Measurements from ENCODE around the gene MAGI2. TPM values are rescaled to one million over a fixed set of nuclear protein-coding genes. Genes with fewer than 3 reads are reported as not detected.

Gene MAGI2
- total RNA-seq, 1 experiment from 2014 or later = 0.25 TPM

- DNase-seq = no peak
These were observed 683.9 kb downstream of the MAGI2 start for GRCh38 chr7:78769481-78770101.

GRCh38 chr7:78768859-78769258 lies 684.6 kb downstream of the MAGI2 start:
- Histone ChIP-seq H3K36me3 (ENCODE audit: control insufficient read depth, insufficient read depth, low read length) (no peaks in the 10 kb centered on the region), H3K27me3 (replicated peaks; ENCODE audit: control insufficient read depth, insufficient read depth, low read length) (peaks cover 2% of the 10 kb centered on the region; the same call in 1 of the 2 replicates), H3K9me3 (no peaks in the 10 kb centered on the region), H3K4me3 (ENCODE audit: low read depth, low read length) (no peak overlapping the region), H3K4me1 (no peaks in the 10 kb centered on the region)
- Mint-ChIP-seq H3K4me1 (ENCODE audit: low read depth, unreplicated experiment) (no peaks in the 10 kb centered on the region), H3K27ac (ENCODE audit: unreplicated experiment) (no peak overlapping the region), H3K36me3 (ENCODE audit: insufficient read depth, unreplicated experiment) (no peaks in the 10 kb centered on the region), H3K4me3 (ENCODE audit: unreplicated experiment) (no peak overlapping the region), H3K27me3 (ENCODE audit: insufficient read depth, unreplicated experiment) (peaks cover 17% of the 10 kb centered on the region), H3K9me3 (ENCODE audit: unreplicated experiment) (no peaks in the 10 kb centered on the region)
- ChIA-PET CTCF (no interaction called here), POLR2A (no interaction called here)
- intact Hi-C loops (cut with micrococcal nuclease; ENCODE audit: unreplicated experiment) = no loop called here
- DNase-seq = no peak
- TF ChIP-seq CTCF (IDR thresholded peaks at IDR 0.05; ENCODE audit: insufficient read depth in 1 of 2, low read depth in 1 of 2, low read length in 1 of 2, severe bottlenecking in 1 of 2, unreplicated experiment in 1 of 2) = no peak
- no TSS peak for BruUV-seq (replicated peaks)

More at GRCh38 chr7:78769481-78770101, 683.9 kb downstream of the MAGI2 start:
- intact Hi-C loops (cut with micrococcal nuclease; ENCODE audit: unreplicated experiment) = no loop called here
- no peak for TF ChIP-seq CTCF (IDR thresholded peaks at IDR 0.05; ENCODE audit: insufficient read depth in 1 of 2, low read depth in 1 of 2, low read length in 1 of 2, severe bottlenecking in 1 of 2, unreplicated experiment in 1 of 2)
- Mint-ChIP-seq H3K27ac (ENCODE audit: unreplicated experiment) (no peak overlapping the region), H3K27me3 (ENCODE audit: insufficient read depth, unreplicated experiment) (peaks cover 14% of the 10 kb centered on the region), H3K36me3 (ENCODE audit: insufficient read depth, unreplicated experiment) (no peaks in the 10 kb centered on the region), H3K9me3 (ENCODE audit: unreplicated experiment) (no peaks in the 10 kb centered on the region), H3K4me1 (ENCODE audit: low read depth, unreplicated experiment) (no peaks in the 10 kb centered on the region), H3K4me3 (ENCODE audit: unreplicated experiment) (no peak overlapping the region)
- Histone ChIP-seq H3K27me3 (replicated peaks; ENCODE audit: control insufficient read depth, insufficient read depth, low read length) (peaks cover 2% of the 10 kb centered on the region; the same call in 1 of the 2 replicates), H3K36me3 (ENCODE audit: control insufficient read depth, insufficient read depth, low read length) (no peaks in the 10 kb centered on the region), H3K4me3 (ENCODE audit: low read depth, low read length) (no peak overlapping the region), H3K9me3 (no peaks in the 10 kb centered on the region), H3K4me1 (no peaks in the 10 kb centered on the region)
- ChIA-PET POLR2A (no interaction called here), CTCF (no interaction called here)
- BruUV-seq (replicated peaks) = no TSS peak

DNA sequence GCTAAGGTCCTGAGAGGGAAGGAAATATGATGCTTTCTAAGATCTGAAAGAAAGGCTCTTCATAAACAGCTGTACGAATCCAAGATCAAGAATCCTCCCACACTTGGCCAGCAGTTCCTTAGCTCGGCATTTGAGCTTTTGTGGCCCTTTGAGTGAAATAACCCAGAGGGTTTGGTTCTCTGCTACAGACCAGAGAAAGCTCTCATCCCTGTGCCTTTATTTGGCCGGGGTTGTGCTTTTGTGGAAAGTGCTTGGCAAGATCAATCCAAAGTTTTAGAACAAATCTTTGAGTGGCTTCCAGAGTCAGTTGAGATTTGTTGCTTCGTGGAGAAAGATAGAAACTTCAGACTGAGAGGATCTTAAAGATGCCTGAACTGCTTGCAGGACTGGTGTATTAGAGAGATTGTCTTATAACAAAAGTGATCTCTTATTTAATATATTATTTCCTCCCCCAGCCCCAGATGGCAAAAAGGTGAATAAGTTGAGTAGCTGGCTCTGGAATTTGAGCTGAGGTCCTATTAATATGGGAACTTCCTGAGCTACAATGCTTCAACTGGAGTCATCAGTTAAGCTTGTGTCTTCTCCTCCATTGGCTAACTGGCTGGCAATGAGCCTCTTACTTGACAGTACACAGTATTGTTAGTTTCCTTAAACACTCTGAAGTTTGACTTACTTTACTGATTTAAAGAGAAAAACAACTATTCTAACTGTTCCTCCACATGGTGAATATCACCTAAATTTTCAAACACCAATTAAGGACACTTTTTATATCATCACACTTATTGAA lies 687.3 kb downstream of the MAGI2 start:
- Mint-ChIP-seq H3K36me3 (ENCODE audit: insufficient read depth, unreplicated experiment) (no peaks in the 10 kb centered on the region), H3K27me3 (ENCODE audit: insufficient read depth, unreplicated experiment) (peaks cover 16% of the 10 kb centered on the region), H3K27ac (ENCODE audit: unreplicated experiment) (no peak overlapping the region), H3K4me1 (ENCODE audit: low read depth, unreplicated experiment) (no peaks in the 10 kb centered on the region), H3K9me3 (ENCODE audit: unreplicated experiment) (no peaks in the 10 kb centered on the region), H3K4me3 (ENCODE audit: unreplicated experiment) (no peak overlapping the region)
- ChIA-PET CTCF (no interaction called here), POLR2A (no interaction called here)
- no peak overlapping the region for H3K4me3 ChIP-seq (ENCODE audit: low read depth, low read length)
- no peak for TF ChIP-seq CTCF (IDR thresholded peaks at IDR 0.05; ENCODE audit: insufficient read depth in 1 of 2, low read depth in 1 of 2, low read length in 1 of 2, severe bottlenecking in 1 of 2, unreplicated experiment in 1 of 2)
- intact Hi-C loops (cut with micrococcal nuclease; ENCODE audit: unreplicated experiment) = no loop called here
- BruUV-seq (replicated peaks) = no TSS peak
- no peaks in the 10 kb centered on the region for H3K36me3 ChIP-seq (ENCODE audit: control insufficient read depth, insufficient read depth, low read length)
- H3K4me1 ChIP-seq = no peaks in the 10 kb centered on the region
- H3K9me3 ChIP-seq = no peaks in the 10 kb centered on the region
- peaks cover 2% of the 10 kb centered on the region; the same call in 1 of the 2 replicates for H3K27me3 ChIP-seq (replicated peaks; ENCODE audit: control insufficient read depth, insufficient read depth, low read length)
- no peak for DNase-seq
